CD4-positive, alpha-beta T cell treated with Interleukin-2 at 100 ng/mL for 4 hours (primary cell): ENCODE measurements around the gene LHPP.
"Not testable (repeated sequence)": the region's sequence is repeated elsewhere in the genome, so short reads cannot be mapped to it uniquely, and the experiment has no call there.

ENCODE experiments used
- DNase-seq: peaks from one replicate; pipeline ENCODE4 v3.0.0-alpha.2; 2020; ENCODE audit warnings: low spot score

LHPP gene, protein sequence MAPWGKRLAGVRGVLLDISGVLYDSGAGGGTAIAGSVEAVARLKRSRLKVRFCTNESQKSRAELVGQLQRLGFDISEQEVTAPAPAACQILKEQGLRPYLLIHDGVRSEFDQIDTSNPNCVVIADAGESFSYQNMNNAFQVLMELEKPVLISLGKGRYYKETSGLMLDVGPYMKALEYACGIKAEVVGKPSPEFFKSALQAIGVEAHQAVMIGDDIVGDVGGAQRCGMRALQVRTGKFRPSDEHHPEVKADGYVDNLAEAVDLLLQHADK

GRCh38 chr10:124461642-124462347 lies at the start of gene LHPP:
Gene LHPP (plus strand): TSS chr10:124461823. CDS start chr10:124461863, 40 bp downstream.
- peak; percentile 86 for DNase-seq

GRCh38 chr10:124414076-124414475 lies 47.5 kb upstream of the LHPP start:
- DNase-seq, result no peak

DNA sequence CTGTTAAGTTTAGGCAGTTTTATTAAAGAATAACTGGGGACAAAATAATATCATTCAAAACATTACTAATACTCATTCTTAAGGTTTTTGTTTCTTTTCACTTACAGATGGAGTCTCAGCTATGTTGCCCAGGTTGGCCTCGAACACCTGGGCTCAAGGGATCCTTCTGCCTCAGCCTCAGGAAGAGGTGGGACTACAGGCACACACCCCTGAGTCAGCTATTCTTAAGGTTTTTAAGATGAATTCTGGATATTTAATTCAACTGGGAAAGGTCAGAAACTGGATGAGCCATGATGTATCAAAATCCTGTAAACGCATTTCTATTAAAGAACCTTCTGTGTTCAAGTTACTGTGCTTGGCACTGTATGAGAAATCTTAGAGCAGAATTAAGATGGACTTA lies 46.4 kb upstream of the LHPP start:
- DNase-seq, result no peak

DNA sequence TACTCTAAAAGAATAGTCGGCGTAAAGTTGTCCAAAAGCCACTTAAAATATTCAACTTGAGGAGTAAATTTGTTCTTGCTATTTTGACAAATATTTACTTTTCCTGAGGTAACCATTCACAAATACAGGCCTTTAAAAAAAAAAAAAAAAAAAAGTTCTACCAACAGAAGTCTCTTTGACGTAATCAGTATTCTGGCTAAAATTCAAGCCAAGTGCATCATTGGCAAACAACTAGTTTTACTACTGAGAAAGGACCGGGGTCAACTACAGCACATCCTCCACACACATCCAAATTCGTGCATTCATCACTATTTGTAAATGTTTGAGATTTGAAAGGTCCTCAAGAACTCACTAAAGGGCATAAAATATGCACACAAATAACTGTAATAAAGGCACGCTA lies 44.9 kb upstream of the LHPP start:
- DNase-seq, result no peak

DNA sequence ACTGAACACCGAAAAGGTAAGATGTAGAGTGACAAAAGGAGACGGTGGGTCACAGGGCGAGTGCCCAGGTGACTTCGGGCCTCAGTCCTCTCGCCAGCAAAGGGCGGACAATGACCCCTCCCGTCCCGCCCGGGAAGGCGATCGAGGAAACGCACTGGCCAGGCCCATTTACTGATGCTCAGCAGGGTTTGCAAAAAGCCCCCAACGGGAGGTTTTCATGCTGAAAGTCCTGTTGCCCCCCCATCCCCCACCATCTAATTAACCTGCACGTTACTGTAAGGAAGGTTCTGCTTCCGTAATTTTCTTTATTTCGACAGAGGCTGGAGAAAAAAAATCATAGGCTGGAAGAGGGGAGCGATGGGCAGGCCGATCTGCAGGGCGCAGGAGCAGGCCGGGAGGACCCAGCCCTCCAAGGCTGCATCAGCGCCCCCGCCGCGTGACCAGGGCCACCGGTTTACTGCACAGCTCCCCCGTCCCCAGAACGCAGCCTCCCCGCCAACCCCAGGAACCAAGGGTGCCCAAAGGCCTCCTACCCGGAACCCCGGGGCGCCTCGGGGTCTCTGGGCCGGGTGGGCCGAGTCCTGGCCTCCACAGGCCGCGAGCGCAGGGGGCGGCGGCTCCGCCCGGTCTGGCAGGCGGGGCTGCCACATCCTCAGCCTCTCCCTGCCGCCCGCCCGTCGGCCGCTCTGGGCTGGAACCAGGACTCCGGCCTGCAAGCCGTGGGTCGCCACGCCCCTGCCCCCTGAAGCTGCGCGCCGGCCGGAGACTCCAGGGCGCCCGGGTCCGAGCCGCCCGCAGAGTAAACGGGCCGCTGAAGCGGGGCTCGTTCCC lies 43.5 kb upstream of the LHPP start:
- peak; percentile 32 for DNase-seq

GRCh38 chr10:124418726-124419501 lies 42.7 kb upstream of the LHPP start, which contains the start of gene OAT:
Gene OAT (minus strand): TSS chr10:124418923. CDS start chr10:124412171, 6,752 bp downstream.
- DNase-seq, result peak; percentile 96

- DNase-seq, result no peak
Measured at GRCh38 chr10:124419635-124420034, 42.0 kb upstream of the LHPP start.

DNA sequence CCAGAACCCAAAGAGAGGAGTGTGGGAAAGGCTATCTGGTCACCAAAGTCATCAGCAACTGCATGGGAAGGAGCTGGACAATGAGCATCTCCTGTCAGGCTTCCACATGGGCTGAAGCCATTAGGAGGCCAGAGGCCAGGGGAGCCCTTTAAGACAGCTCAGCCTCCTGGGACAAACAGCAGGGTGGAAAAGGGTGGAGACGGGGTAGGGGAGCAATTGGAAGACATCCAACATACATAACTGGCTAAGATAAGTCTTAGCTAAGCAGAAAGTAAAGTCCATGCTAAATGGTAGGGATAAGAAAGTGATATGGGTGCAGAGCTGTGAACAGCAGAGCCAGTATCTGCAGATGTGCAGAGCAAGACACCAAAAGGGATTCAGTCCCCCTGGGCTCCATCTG lies 41.4 kb upstream of the LHPP start:
- no peak for DNase-seq

DNA sequence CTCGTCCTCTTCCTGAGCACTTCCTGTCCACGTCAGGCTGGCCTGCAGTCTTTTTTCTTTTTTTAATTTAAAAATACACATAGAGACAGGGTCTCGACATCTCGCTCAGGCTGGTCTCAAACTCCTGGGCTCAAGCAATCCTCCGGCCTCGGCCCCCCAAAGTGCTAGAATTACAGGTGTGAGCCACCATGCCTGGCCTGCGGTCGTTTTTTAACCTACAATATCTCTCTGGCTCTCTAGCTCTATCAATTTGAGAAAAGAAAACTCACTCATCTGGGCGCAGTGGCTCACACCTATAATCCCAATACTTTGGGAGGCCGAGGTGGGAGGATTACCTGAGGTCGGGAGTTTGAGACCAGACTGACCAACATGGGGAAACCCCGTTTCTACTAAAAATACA lies 38.9 kb upstream of the LHPP start:
- DNase-seq, result no peak

- DNase-seq, result no peak
Measured at GRCh38 chr10:124423813-124424212, 37.8 kb upstream of the LHPP start.

DNA sequence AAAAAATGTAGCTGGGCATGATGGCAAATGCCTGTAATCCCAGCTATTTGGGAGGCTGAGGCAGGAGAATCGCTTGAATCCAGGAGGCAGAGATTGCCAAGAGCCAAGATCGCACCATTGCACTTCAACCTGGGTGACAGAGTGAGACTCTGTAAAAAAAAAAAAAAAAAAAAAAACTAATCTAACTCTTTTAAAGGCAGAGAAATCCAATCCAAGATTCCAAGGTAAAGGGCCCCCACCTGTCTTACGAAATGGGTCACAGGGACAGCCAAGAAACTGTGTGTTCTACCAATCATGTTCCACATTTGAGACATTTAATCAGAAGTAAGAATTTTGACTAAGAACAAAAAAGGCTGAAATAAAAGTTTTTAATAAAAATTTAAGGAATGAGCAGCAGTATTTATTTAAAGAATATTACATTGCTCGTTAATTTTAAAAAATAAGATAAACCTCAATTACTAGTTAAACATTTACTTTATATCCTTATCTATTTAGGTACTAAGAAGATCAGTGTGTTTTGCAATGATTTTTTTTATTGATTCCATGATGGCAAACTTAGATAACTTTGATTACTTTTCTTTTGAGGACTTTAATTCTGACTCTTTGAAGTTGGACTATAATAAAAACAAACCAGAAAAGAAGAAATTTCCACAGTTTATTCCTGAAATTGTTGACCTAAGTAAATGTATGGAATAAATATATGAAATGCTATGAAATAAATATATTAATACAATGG lies 36.2 kb upstream of the LHPP start:
- DNase-seq, result no peak

GRCh38 chr10:124428207-124428777 lies 33.3 kb upstream of the LHPP start:
- DNase-seq, result no peak

DNA sequence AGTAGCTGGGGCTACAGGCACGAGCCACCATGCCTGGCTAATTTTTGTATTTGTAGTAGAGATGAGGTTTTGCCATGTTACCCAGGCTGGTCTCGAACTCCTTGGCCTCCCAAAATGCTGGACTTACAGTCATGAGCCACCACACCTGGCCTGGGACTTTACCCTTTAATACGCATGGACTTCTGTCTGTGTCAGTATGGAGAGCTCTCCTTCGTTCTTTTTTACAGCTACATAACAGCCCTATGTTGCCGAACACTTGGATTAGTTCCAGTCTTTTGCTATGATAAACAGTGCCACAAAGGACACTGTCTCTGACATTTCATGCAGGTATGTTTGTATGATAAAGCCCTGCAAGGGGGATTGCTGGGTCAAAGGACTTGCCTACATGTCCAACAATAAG lies 32.0 kb upstream of the LHPP start:
- DNase-seq, result no peak

GRCh38 chr10:124430077-124430476 lies 31.5 kb upstream of the LHPP start:
- no peak for DNase-seq

GRCh38 chr10:124433461-124433860 lies 28.2 kb upstream of the LHPP start:
- no peak for DNase-seq

GRCh38 chr10:124435683-124436082 lies 25.9 kb upstream of the LHPP start:
- DNase-seq, result not testable (repeated sequence)

DNA sequence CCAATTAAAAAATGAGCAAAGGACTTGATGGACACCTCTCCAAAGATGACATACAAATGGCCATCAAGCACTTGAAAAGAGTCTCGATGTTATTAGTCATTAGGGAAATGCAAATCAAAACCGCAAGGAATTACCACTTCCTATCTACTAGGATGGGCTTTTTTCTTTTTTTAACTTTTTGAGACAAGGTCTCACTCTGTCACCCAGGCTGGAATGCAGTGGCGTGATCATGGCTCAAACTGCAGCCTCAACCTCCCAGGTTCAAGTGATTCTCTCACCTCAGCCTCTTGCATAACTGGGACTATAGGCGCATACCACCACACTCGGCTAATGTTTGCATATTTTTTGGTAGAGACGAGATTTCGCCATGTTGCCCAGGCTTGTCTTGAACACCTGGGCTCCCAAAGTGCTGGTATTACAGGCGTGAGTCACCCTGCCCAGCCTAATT lies 25.4 kb upstream of the LHPP start:
- DNase-seq, result peak; percentile 1

DNA sequence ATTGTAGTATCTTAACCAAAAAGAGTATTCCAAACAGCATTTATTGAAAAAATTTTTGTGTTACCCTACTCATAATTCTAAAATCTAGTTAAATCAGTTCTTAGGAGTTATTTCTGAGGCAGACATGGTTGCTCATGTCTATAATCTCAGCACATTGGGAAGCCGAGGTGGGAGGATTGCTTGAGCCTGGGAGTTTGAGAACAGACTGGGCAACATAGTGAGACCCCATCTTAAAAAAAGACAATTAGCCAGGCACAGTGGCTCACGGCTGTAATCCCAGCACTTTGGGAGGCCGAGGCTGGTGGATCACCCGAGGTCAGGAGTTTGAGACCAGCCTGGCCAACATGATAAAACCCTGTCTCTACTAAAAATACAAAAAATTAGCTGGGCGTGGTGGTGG lies 19.9 kb upstream of the LHPP start:
- DNase-seq, result not testable (repeated sequence)

DNA sequence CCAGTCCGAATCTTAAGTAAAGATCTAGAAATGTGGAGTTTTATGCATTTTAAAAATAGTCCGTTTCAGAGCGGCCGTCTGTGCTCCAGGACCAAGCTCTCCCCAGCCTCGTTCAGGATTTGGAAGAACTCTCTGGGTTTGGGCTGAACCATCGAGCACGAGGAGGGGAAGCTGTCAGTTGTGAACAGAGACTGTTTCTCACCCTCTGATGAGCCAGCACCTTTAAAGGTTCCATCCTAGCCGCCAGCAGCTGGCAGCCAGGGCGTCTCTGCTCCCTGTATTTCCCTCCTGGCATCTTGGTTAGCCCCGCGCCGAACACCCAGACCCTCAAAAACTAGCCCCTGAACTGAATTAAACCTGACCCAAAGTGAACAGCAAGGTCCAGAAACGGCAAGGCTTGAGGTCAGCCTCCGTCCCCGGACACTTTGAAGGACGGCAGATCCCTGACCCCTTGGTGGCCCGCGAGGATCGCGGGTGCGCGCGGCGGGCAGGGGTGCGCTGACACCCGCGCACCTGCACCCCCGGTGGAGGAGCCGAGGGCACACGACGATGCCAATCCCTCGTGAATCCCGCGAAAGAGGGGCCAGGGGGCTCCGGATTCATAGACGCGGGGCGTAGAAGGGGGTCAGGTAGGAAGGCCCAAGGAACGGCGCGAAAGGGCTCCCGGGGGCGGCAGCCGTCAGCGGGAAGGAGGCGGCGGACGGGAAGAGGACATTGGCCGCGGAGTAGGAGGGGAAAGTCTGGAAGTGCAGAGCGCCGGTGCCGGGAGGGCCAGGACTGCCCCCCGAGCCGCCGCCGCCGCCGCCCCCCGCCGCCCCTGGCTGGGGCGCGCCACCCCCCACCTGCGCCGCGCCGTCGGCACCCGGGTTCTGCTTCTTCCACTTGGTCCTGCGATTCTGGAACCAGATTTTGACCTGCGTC lies 14.5 kb upstream of the LHPP start:
- no peak for DNase-seq
